Calu3 (cell line): ENCODE results near the gene TRMU. TPM values are rescaled to one million over a fixed set of nuclear protein-coding genes. Genes with fewer than 3 reads are reported as not detected.

Source experiments
- BruUV-seq: library from RNA; stranded (reverse); fragments of 400-500 nt; replicated peaks from 2 replicates; lab custom pipeline; 2021; lab: Mats Ljungman, UMichigan
- CTCF ChIA-PET: fragments of 300-600 bp; sonication (Branson Sonifier 250); formaldehyde crosslinking; loops from one replicate; lab custom pipeline; 2022; ENCODE audit warnings: antibody characterized with exemption; lab: Charles Lee
- DNase-seq: peaks from one replicate; pipeline ENCODE4 v3.0.0; 2022
- H3K27ac Mint-ChIP-seq: one replicate; pipeline ENCODE4 v1.8.0; 2022; ENCODE audit warnings: mixed read lengths; ENCODE audit not compliant: unreplicated experiment
- H3K27me3 Mint-ChIP-seq: one replicate; pipeline ENCODE4 v1.8.0; 2022; ENCODE audit warnings: mixed read lengths; ENCODE audit not compliant: unreplicated experiment
- H3K36me3 Mint-ChIP-seq: one replicate; pipeline ENCODE4 v1.8.0; 2022; ENCODE audit warnings: mild to moderate bottlenecking, moderate library complexity, mixed read lengths; ENCODE audit not compliant: insufficient read depth, unreplicated experiment
- H3K4me1 Mint-ChIP-seq: one replicate; pipeline ENCODE4 v1.8.0; 2022; ENCODE audit warnings: mild to moderate bottlenecking, low read depth, mixed read lengths; ENCODE audit not compliant: unreplicated experiment
- H3K4me3 Mint-ChIP-seq: one replicate; pipeline ENCODE4 v1.8.0; 2022; ENCODE audit warnings: mild to moderate bottlenecking, low read depth, moderate library complexity, mixed read lengths; ENCODE audit not compliant: unreplicated experiment
- H3K9me3 Mint-ChIP-seq: one replicate; pipeline ENCODE4 v1.8.0; 2022; ENCODE audit warnings: low read depth, mixed read lengths; ENCODE audit not compliant: unreplicated experiment
- intact Hi-C: fragments of 100-400 bp; cut with micrococcal nuclease; formaldehyde crosslinking; loops from one replicate; pipeline ENCODE4 v1.10.0; 2022; ENCODE audit not compliant: unreplicated experiment
- total RNA-seq: library from RNA; stranded (reverse); gene quantifications from 2 replicates; pipeline ENCODE4 v1.2.3, GENCODE V29; 2022
- TF ChIP-seq, protein P1 (sequence below): fragments of 200-600 bp; IDR thresholded peaks from one replicate; pipeline ENCODE4 v1.8.0; 2022; ENCODE audit warnings: antibody characterized with exemption; ENCODE audit not compliant: unreplicated experiment

Gene TRMU
- total RNA-seq, 1 experiment from 2014 or later: 79.6 TPM

GRCh38 chr22:46328797-46329196, 6.7 kb upstream of the TRMU start:
- Mint-ChIP-seq H3K9me3 (no peaks in the 10 kb centered on the region), H3K27me3 (no peaks in the 10 kb centered on the region), H3K4me1 (no peaks in the 10 kb centered on the region), H3K4me3 (no peak overlapping the region), H3K36me3 (peaks cover 56% of the 10 kb centered on the region), H3K27ac (no peak overlapping the region)
- CTCF ChIA-PET: no interaction called here
- no TSS peak for BruUV-seq
- intact Hi-C loops: no loop called here
- TF ChIP-seq, protein P1, sequence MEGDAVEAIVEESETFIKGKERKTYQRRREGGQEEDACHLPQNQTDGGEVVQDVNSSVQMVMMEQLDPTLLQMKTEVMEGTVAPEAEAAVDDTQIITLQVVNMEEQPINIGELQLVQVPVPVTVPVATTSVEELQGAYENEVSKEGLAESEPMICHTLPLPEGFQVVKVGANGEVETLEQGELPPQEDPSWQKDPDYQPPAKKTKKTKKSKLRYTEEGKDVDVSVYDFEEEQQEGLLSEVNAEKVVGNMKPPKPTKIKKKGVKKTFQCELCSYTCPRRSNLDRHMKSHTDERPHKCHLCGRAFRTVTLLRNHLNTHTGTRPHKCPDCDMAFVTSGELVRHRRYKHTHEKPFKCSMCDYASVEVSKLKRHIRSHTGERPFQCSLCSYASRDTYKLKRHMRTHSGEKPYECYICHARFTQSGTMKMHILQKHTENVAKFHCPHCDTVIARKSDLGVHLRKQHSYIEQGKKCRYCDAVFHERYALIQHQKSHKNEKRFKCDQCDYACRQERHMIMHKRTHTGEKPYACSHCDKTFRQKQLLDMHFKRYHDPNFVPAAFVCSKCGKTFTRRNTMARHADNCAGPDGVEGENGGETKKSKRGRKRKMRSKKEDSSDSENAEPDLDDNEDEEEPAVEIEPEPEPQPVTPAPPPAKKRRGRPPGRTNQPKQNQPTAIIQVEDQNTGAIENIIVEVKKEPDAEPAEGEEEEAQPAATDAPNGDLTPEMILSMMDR: no peak
- DNase-seq: no peak

DNA sequence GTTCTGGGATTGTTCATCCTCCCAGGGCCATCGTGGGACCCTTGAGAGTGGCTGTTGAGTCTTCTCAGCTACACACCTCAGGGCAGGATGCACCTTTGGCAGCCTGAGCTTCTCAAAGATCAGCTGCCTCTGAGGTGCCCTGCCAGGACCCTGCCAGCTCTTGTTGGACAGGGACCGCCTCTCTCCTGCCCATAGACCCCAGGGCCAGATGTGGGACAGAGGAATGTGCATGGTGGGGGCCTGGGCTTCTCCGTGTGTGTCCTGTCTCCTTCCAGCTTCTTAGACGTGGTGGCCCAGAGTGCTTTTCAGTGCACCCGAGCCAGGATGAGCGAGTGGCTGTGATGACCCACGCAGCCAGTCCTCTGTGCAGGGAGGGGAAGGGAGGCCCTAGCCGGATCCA, 5.9 kb upstream of the TRMU start:
- Mint-ChIP-seq H3K36me3 (peaks cover 50% of the 10 kb centered on the region), H3K27me3 (no peaks in the 10 kb centered on the region), H3K27ac (no peak overlapping the region), H3K9me3 (no peaks in the 10 kb centered on the region), H3K4me1 (no peaks in the 10 kb centered on the region), H3K4me3 (no peak overlapping the region)
- intact Hi-C loops: no loop called here
- BruUV-seq: no TSS peak
- TF ChIP-seq, protein P1: no peak
- CTCF ChIA-PET: no interaction called here
- no peak for DNase-seq

DNA sequence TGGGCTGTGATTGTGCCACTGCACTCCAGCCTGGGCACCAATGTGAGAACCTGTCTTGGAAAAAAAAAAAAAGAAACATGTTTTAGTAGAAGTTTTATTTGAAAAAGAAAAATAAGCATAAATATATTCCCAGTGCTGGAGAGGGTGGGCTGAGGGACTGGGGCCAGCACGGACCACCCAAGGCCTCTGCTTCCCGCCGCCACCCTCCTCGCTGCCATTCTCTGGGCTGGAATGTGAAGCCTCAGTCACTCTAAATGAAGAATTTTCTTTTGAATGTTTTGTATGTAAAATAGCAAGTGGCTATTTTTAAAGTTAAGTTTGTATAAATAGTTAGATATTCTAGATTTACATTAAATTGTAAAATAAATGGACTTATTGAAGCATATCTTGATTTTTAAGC, 5.1 kb upstream of the TRMU start:
- no peaks in the 10 kb centered on the region for H3K9me3 Mint-ChIP-seq
- H3K27me3 Mint-ChIP-seq: no peaks in the 10 kb centered on the region
- CTCF ChIA-PET: interaction anchor here (0.6 kb wide), 1 partner anchor 293 kb away, joined by 7 read pairs; no protein-coding TSS in a partner anchor
- no peak overlapping the region for H3K4me3 Mint-ChIP-seq
- no peak overlapping the region for H3K27ac Mint-ChIP-seq
- no peaks in the 10 kb centered on the region for H3K4me1 Mint-ChIP-seq
- no TSS peak for BruUV-seq
- TF ChIP-seq, protein P1: no peak
- peaks cover 53% of the 10 kb centered on the region for H3K36me3 Mint-ChIP-seq
- no peak for DNase-seq
- intact Hi-C loops: no loop called here

GRCh38 chr22:46331496-46331895, 4.0 kb upstream of the TRMU start:
- Mint-ChIP-seq H3K27ac (no peak overlapping the region), H3K4me1 (peaks cover 4% of the 10 kb centered on the region), H3K27me3 (no peaks in the 10 kb centered on the region), H3K4me3 (no peak overlapping the region), H3K36me3 (peaks cover 56% of the 10 kb centered on the region), H3K9me3 (no peaks in the 10 kb centered on the region)
- CTCF ChIA-PET: no interaction called here
- DNase-seq: no peak
- no TSS peak for BruUV-seq
- TF ChIP-seq, protein P1: no peak
- intact Hi-C loops: no loop called here
